ENCODE results near the gene ARHGAP25. TPM values are rescaled to one million over a fixed set of nuclear protein-coding genes. Genes with fewer than 3 reads are reported as not detected.

The ARHGAP25 gene
- total and polyA plus RNA-seq, 2 donors from 2014 or later = 6.3 to 20.4 TPM

- Histone ChIP-seq H3K9me3 (ENCODE audit: control insufficient read depth in 2 of 3, insufficient read depth in 1 of 3, low read length in 3 of 3) (no peaks in the 10 kb centered on the region), H3K9ac (ENCODE audit: low read length in 3 of 3) (no peak overlapping the region), H3K27me3 (ENCODE audit: control insufficient read depth, insufficient read depth, low read length) (no peaks in the 10 kb centered on the region), H3K27ac (ENCODE audit: low read depth in 2 of 2, low read length in 2 of 2) (no peak overlapping the region), H3K36me3 (ENCODE audit: control insufficient read depth in 2 of 3, insufficient read depth in 3 of 3, low read length in 3 of 3) (no peaks in the 10 kb centered on the region), H3K4me1 (ENCODE audit: control insufficient read depth in 2 of 3, insufficient read depth in 2 of 3, low read depth in 1 of 3, low read length in 3 of 3) (no peaks in the 10 kb centered on the region), H3K4me3 (ENCODE audit: low read length in 3 of 3) (no peak overlapping the region)
- DNase-seq (no peak), FAIRE-seq (no peak)
- intact Hi-C loops (cut with DNase I) = no loop called here
- TF ChIP-seq CTCF (IDR thresholded peaks at IDR 0.05; ENCODE audit: borderline replicate concordance, extremely low read depth, insufficient read depth) = no peak
These were observed 115.9 kb downstream of the ARHGAP25 start for GRCh38 chr2:68850524-68850923.

- no peaks in the 10 kb centered on the region for H3K4me1 ChIP-seq (ENCODE audit: control insufficient read depth in 2 of 3, insufficient read depth in 2 of 3, low read depth in 1 of 3, low read length in 3 of 3)
- H3K27me3 ChIP-seq (ENCODE audit: control insufficient read depth, insufficient read depth, low read length) = no peaks in the 10 kb centered on the region
- TF ChIP-seq CTCF (IDR thresholded peaks at IDR 0.05; ENCODE audit: borderline replicate concordance, extremely low read depth, insufficient read depth) = no peak
- no peak overlapping the region for H3K4me3 ChIP-seq (ENCODE audit: low read length in 3 of 3)
- no peak overlapping the region for H3K27ac ChIP-seq (ENCODE audit: low read depth in 2 of 2, low read length in 2 of 2)
- intact Hi-C loops (cut with DNase I) = no loop called here
- FAIRE-seq = no peak
- H3K9ac ChIP-seq (ENCODE audit: low read length in 3 of 3) = no peak overlapping the region
- no peaks in the 10 kb centered on the region for H3K9me3 ChIP-seq (ENCODE audit: control insufficient read depth in 2 of 3, insufficient read depth in 1 of 3, low read length in 3 of 3)
- DNase-seq = no peak
- no peaks in the 10 kb centered on the region for H3K36me3 ChIP-seq (ENCODE audit: control insufficient read depth in 2 of 3, insufficient read depth in 3 of 3, low read length in 3 of 3)
These were observed 118.4 kb downstream of the ARHGAP25 start for GRCh38 chr2:68853035-68853434.

- no peak overlapping the region for H3K9ac ChIP-seq (ENCODE audit: low read length in 3 of 3)
- H3K9me3 ChIP-seq (ENCODE audit: control insufficient read depth in 2 of 3, insufficient read depth in 1 of 3, low read length in 3 of 3) = no peaks in the 10 kb centered on the region
- H3K27ac ChIP-seq (ENCODE audit: low read depth in 2 of 2, low read length in 2 of 2) = no peak overlapping the region
- DNase-seq = no peak
- intact Hi-C loops (cut with DNase I) = no loop called here
- H3K4me3 ChIP-seq (ENCODE audit: low read length in 3 of 3) = no peak overlapping the region
- H3K36me3 ChIP-seq (ENCODE audit: control insufficient read depth in 2 of 3, insufficient read depth in 3 of 3, low read length in 3 of 3) = no peaks in the 10 kb centered on the region
- H3K27me3 ChIP-seq (ENCODE audit: control insufficient read depth, insufficient read depth, low read length) = no peaks in the 10 kb centered on the region
- no peaks in the 10 kb centered on the region for H3K4me1 ChIP-seq (ENCODE audit: control insufficient read depth in 2 of 3, insufficient read depth in 2 of 3, low read depth in 1 of 3, low read length in 3 of 3)
- FAIRE-seq = no peak
- no peak for TF ChIP-seq CTCF (IDR thresholded peaks at IDR 0.05; ENCODE audit: borderline replicate concordance, extremely low read depth, insufficient read depth)
These were observed 119.3 kb downstream of the ARHGAP25 start for GRCh38 chr2:68853915-68854314.

- Histone ChIP-seq H3K36me3 (ENCODE audit: control insufficient read depth in 2 of 3, insufficient read depth in 3 of 3, low read length in 3 of 3) (no peaks in the 10 kb centered on the region), H3K4me1 (ENCODE audit: control insufficient read depth in 2 of 3, insufficient read depth in 2 of 3, low read depth in 1 of 3, low read length in 3 of 3) (no peaks in the 10 kb centered on the region), H3K9ac (ENCODE audit: low read length in 3 of 3) (no peak overlapping the region), H3K4me3 (ENCODE audit: low read length in 3 of 3) (no peak overlapping the region), H3K27me3 (ENCODE audit: control insufficient read depth, insufficient read depth, low read length) (no peaks in the 10 kb centered on the region), H3K9me3 (ENCODE audit: control insufficient read depth in 2 of 3, insufficient read depth in 1 of 3, low read length in 3 of 3) (no peaks in the 10 kb centered on the region), H3K27ac (ENCODE audit: low read depth in 2 of 2, low read length in 2 of 2) (no peak overlapping the region)
- intact Hi-C loops (cut with DNase I) = no loop called here
- no peak for FAIRE-seq
- no peak for DNase-seq
- no peak for TF ChIP-seq CTCF (IDR thresholded peaks at IDR 0.05; ENCODE audit: borderline replicate concordance, extremely low read depth, insufficient read depth)
These were observed 119.9 kb downstream of the ARHGAP25 start for GRCh38 chr2:68854476-68854875.
